Glutamatergic neuron (in vitro differentiated cells): ENCODE measurements around the gene TLCD2. TPM values are rescaled to one million over a fixed set of nuclear protein-coding genes. Genes with fewer than 3 reads are reported as not detected.

Experiments
- DNase-seq: peaks from one replicate; pipeline ENCODE4 v3.0.0; 2022
- H3K27ac Mint-ChIP-seq: one replicate; pipeline ENCODE4 v1.8.0; 2020; ENCODE audit warnings: mild to moderate bottlenecking, mixed read lengths, inconsistent platforms; ENCODE audit not compliant: unreplicated experiment
- H3K27me3 Mint-ChIP-seq: one replicate; pipeline ENCODE4 v1.8.0; 2020; ENCODE audit warnings: mild to moderate bottlenecking, moderate library complexity, mixed read lengths, inconsistent platforms; ENCODE audit not compliant: unreplicated experiment
- H3K36me3 Mint-ChIP-seq: one replicate; pipeline ENCODE4 v1.8.0; 2020; ENCODE audit warnings: mild to moderate bottlenecking, mixed read lengths, inconsistent platforms; ENCODE audit not compliant: unreplicated experiment
- H3K4me1 Mint-ChIP-seq: one replicate; pipeline ENCODE4 v1.8.0; 2020; ENCODE audit warnings: mild to moderate bottlenecking, low read depth, mixed read lengths, inconsistent platforms; ENCODE audit not compliant: unreplicated experiment
- H3K4me3 Mint-ChIP-seq: one replicate; pipeline ENCODE4 v1.8.0; 2020; ENCODE audit warnings: mild to moderate bottlenecking, mixed read lengths, inconsistent platforms; ENCODE audit not compliant: unreplicated experiment
- H3K9me3 Mint-ChIP-seq: one replicate; pipeline ENCODE4 v1.8.0; 2020; ENCODE audit warnings: mild to moderate bottlenecking, moderate library complexity, mixed read lengths, inconsistent platforms; ENCODE audit not compliant: unreplicated experiment
- CTCF ChIP-seq: fragments of 200-600 bp; sonication (generic); IDR thresholded peaks from one replicate; pipeline ENCODE4 v1.5.0; 2021; ENCODE audit not compliant: partially characterized antibody, unreplicated experiment
- total RNA-seq: library from RNA; stranded (reverse); fragmentation: NEBNext Ultra II Directional; extraction: Animal tissue kit (Norgen Biotek cat#: 25700); gene quantifications from one replicate; pipeline ENCODE4 v1.2.1, GENCODE V29; 2021; ENCODE audit not compliant: unreplicated experiment

The TLCD2 gene
- total RNA-seq, 1 donor from 2014 or later, result 0.96 TPM

GRCh38 chr17:1730326-1731193 is 20.4 kb upstream of the TLCD2 start:
- peaks cover 3% of the 10 kb centered on the region for H3K4me1 Mint-ChIP-seq
- no peak overlapping the region for H3K4me3 Mint-ChIP-seq
- no peak for DNase-seq
- no peak overlapping the region for H3K27ac Mint-ChIP-seq
- no peak for TF ChIP-seq CTCF
- H3K36me3 Mint-ChIP-seq, result peaks cover 7% of the 10 kb centered on the region
- peaks cover 2% of the 10 kb centered on the region for H3K9me3 Mint-ChIP-seq
- H3K27me3 Mint-ChIP-seq, result peaks cover 5% of the 10 kb centered on the region

- no peak for DNase-seq
- H3K27ac Mint-ChIP-seq, result no peak overlapping the region
- H3K4me3 Mint-ChIP-seq, result no peak overlapping the region
- H3K9me3 Mint-ChIP-seq, result peaks cover 2% of the 10 kb centered on the region
- peaks cover 7% of the 10 kb centered on the region for H3K36me3 Mint-ChIP-seq
- peaks cover 5% of the 10 kb centered on the region for H3K27me3 Mint-ChIP-seq
- peaks cover 3% of the 10 kb centered on the region for H3K4me1 Mint-ChIP-seq
- TF ChIP-seq CTCF, result no peak
Measured at GRCh38 chr17:1729966-1730325, 19.8 kb upstream of the TLCD2 start.

GRCh38 chr17:1727876-1728630 is 17.9 kb upstream of the TLCD2 start:
- Mint-ChIP-seq H3K36me3 (peaks cover 7% of the 10 kb centered on the region), H3K27me3 (peaks cover 6% of the 10 kb centered on the region), H3K4me1 (peaks cover 4% of the 10 kb centered on the region), H3K4me3 (no peak overlapping the region), H3K27ac (no peak overlapping the region), H3K9me3 (peaks cover 5% of the 10 kb centered on the region)
- no peak for DNase-seq
- TF ChIP-seq CTCF, result no peak

GRCh38 chr17:1727258-1727789 is 17.1 kb upstream of the TLCD2 start:
- no peak overlapping the region for H3K27ac Mint-ChIP-seq
- TF ChIP-seq CTCF, result no peak
- H3K27me3 Mint-ChIP-seq, result peaks cover 8% of the 10 kb centered on the region
- peaks cover 5% of the 10 kb centered on the region for H3K9me3 Mint-ChIP-seq
- H3K4me1 Mint-ChIP-seq, result peaks cover 3% of the 10 kb centered on the region
- H3K36me3 Mint-ChIP-seq, result peaks cover 7% of the 10 kb centered on the region
- no peak overlapping the region for H3K4me3 Mint-ChIP-seq
- DNase-seq, result no peak
